Measurements from ENCODE around the gene FOXE3. TPM values are rescaled to one million over a fixed set of nuclear protein-coding genes. Genes with fewer than 3 reads are reported as not detected.

Gene FOXE3
- total RNA-seq (2022) (not detected in 2 replicates), Bru-seq, nascent RNA (not detected), BruChase-seq, experiment 1, labeled RNA remaining after a 6-hour chase (percentile 24 among the genes with signal in this experiment), BruChase-seq, experiment 2, labeled RNA remaining after a 2-hour chase (percentile 31 among the genes with signal in this experiment)
- long read RNA-seq: 0 reads

- no peak for TF ChIP-seq CTCF (IDR thresholded peaks at IDR 0.05; ENCODE audit: unreplicated experiment)
- H3K4me1 Mint-ChIP-seq (ENCODE audit: insufficient read depth, unreplicated experiment): peaks cover 6% of the 10 kb centered on the region
- H3K27ac Mint-ChIP-seq (ENCODE audit: low read depth, unreplicated experiment): no peak within 1 kb of the TSS
- intact Hi-C loops (cut with micrococcal nuclease): no loop called here
- ChIA-PET CTCF (interaction anchor here (1.1 to 4.5 kb wide), 2 partner anchors 8 to 25 kb away, joined by 4 to 31 read pairs; no protein-coding TSS in a partner anchor), POLR2A (interaction anchor here (0.5 to 0.9 kb wide), 2 partner anchors 43 to 110 kb away, joined by 3 read pairs; no protein-coding TSS in a partner anchor)
- no peaks in the 10 kb centered on the region for H3K27me3 Mint-ChIP-seq (ENCODE audit: insufficient read depth, unreplicated experiment)
- peaks cover 1% of the 10 kb centered on the region for H3K36me3 Mint-ChIP-seq (ENCODE audit: insufficient read depth, unreplicated experiment)
- no TSS peak for BruUV-seq (replicated peaks)
- H3K9me3 Mint-ChIP-seq (ENCODE audit: unreplicated experiment): no peaks in the 10 kb centered on the region
- DNase-seq (ENCODE audit: unreplicated experiment): no peak
- no peak within 1 kb of the TSS for H3K4me3 Mint-ChIP-seq (ENCODE audit: unreplicated experiment)
These were observed at the start of gene FOXE3 for GRCh38 chr1:47415728-47416318. FOXE3 (plus strand) TSS chr1:47416285; CDS start chr1:47416316, 31 bp downstream.

GRCh38 chr1:47367651-47368050, 48.4 kb upstream of the FOXE3 start:
- ChIA-PET POLR2A (interaction anchor here (0.7 to 0.8 kb wide), 2 partner anchors 18 to 189 kb away, joined by 3 read pairs; no protein-coding TSS in a partner anchor), CTCF (interaction anchor here (0.6 to 1.4 kb wide), 4 partner anchors 9 to 355 kb away, joined by 3 to 5 read pairs (median 3); no protein-coding TSS in a partner anchor)
- Mint-ChIP-seq H3K9me3 (ENCODE audit: unreplicated experiment) (no peaks in the 10 kb centered on the region), H3K36me3 (ENCODE audit: insufficient read depth, unreplicated experiment) (peaks cover 44% of the 10 kb centered on the region), H3K27ac (ENCODE audit: low read depth, unreplicated experiment) (no peak overlapping the region), H3K4me1 (ENCODE audit: insufficient read depth, unreplicated experiment) (peaks cover 12% of the 10 kb centered on the region), H3K4me3 (ENCODE audit: unreplicated experiment) (no peak overlapping the region), H3K27me3 (ENCODE audit: insufficient read depth, unreplicated experiment) (no peaks in the 10 kb centered on the region)
- intact Hi-C loops (cut with micrococcal nuclease): no loop called here
- no peak for DNase-seq (ENCODE audit: unreplicated experiment)
- BruUV-seq (replicated peaks): no TSS peak
- no peak for TF ChIP-seq CTCF (IDR thresholded peaks at IDR 0.05; ENCODE audit: unreplicated experiment)

- TF ChIP-seq CTCF (IDR thresholded peaks at IDR 0.05; ENCODE audit: unreplicated experiment): no peak
- Mint-ChIP-seq H3K27ac (ENCODE audit: low read depth, unreplicated experiment) (peak overlapping the region; percentile 17), H3K4me3 (ENCODE audit: unreplicated experiment) (no peak overlapping the region), H3K36me3 (ENCODE audit: insufficient read depth, unreplicated experiment) (peaks cover 68% of the 10 kb centered on the region), H3K27me3 (ENCODE audit: insufficient read depth, unreplicated experiment) (no peaks in the 10 kb centered on the region), H3K4me1 (ENCODE audit: insufficient read depth, unreplicated experiment) (peaks cover 12% of the 10 kb centered on the region), H3K9me3 (ENCODE audit: unreplicated experiment) (no peaks in the 10 kb centered on the region)
- intact Hi-C loops (cut with micrococcal nuclease): no loop called here
- no TSS peak for BruUV-seq (replicated peaks)
- ChIA-PET CTCF (interaction anchor here (1.1 to 1.9 kb wide), 4 partner anchors 11 to 174 kb away, joined by 3 to 6 read pairs (median 3); no protein-coding TSS in a partner anchor), POLR2A (no interaction called here)
- DNase-seq (ENCODE audit: unreplicated experiment): no peak
These were observed 45.0 kb upstream of the FOXE3 start for GRCh38 chr1:47371016-47371517.

- intact Hi-C loops (cut with micrococcal nuclease): no loop called here
- BruUV-seq (replicated peaks): no TSS peak
- H3K4me1 Mint-ChIP-seq (ENCODE audit: insufficient read depth, unreplicated experiment): peaks cover 12% of the 10 kb centered on the region
- CTCF ChIA-PET: interaction anchor here (0.6 kb wide), 1 partner anchor 376 kb away, joined by 3 read pairs; no protein-coding TSS in a partner anchor
- TF ChIP-seq CTCF (IDR thresholded peaks at IDR 0.05; ENCODE audit: unreplicated experiment): no peak
- H3K36me3 Mint-ChIP-seq (ENCODE audit: insufficient read depth, unreplicated experiment): peaks cover 68% of the 10 kb centered on the region
- H3K9me3 Mint-ChIP-seq (ENCODE audit: unreplicated experiment): no peaks in the 10 kb centered on the region
- H3K27ac Mint-ChIP-seq (ENCODE audit: low read depth, unreplicated experiment): no peak overlapping the region
- POLR2A ChIA-PET: interaction anchor here (0.7 kb wide), 1 partner anchor 668 kb away, joined by 4 read pairs; no protein-coding TSS in a partner anchor
- no peaks in the 10 kb centered on the region for H3K27me3 Mint-ChIP-seq (ENCODE audit: insufficient read depth, unreplicated experiment)
- no peak overlapping the region for H3K4me3 Mint-ChIP-seq (ENCODE audit: unreplicated experiment)
- DNase-seq (ENCODE audit: unreplicated experiment): no peak
These were observed 41.6 kb upstream of the FOXE3 start for GRCh38 chr1:47374501-47374900.

Data from MCF 10A (cell line).